WTC11 (cell line): ENCODE data around the gene NUF2. TPM values are rescaled to one million over a fixed set of nuclear protein-coding genes. Genes with fewer than 3 reads are reported as not detected.

ENCODE experiments used
- ATAC-seq: fragments of 200-7000 bp; cut with Tn5 transposase; 2 replicates; pipeline ENCODE4 v1.10.0; 2021; ENCODE audit warnings: mild to moderate bottlenecking, moderate library complexity
- CTCF ChIA-PET: fragments of 300-600 bp; sonication (Branson Sonifier 250); formaldehyde crosslinking; loops from one replicate; lab custom pipeline; 2021; ENCODE audit warnings: antibody characterized with exemption; lab: Charles Lee
- POLR2A ChIA-PET: fragments of 350-600 bp; sonication (Branson Sonifier 250); formaldehyde crosslinking; loops from one replicate; lab custom pipeline; 2021; ENCODE audit warnings: antibody characterized with exemption; lab: Charles Lee
- DNase-seq: peaks from one replicate; pipeline ENCODE4 v3.0.0; 2021; ENCODE audit warnings: low spot score
- H3K27ac Mint-ChIP-seq: 2 replicates; pipeline ENCODE4 v1.8.0; 2021; ENCODE audit warnings: mixed read lengths
- H3K27me3 Mint-ChIP-seq: 2 replicates; pipeline ENCODE4 v1.8.0; 2021; ENCODE audit warnings: low read depth, mild to moderate bottlenecking, moderate library complexity, mixed read lengths
- H3K36me3 Mint-ChIP-seq: 2 replicates; pipeline ENCODE4 v1.8.0; 2021; ENCODE audit warnings: mixed read lengths
- H3K4me1 Mint-ChIP-seq: 2 replicates; pipeline ENCODE4 v1.8.0; 2022; ENCODE audit warnings: mixed read lengths
- H3K4me3 Mint-ChIP-seq: 2 replicates; pipeline ENCODE4 v1.8.0; 2021; ENCODE audit warnings: mild to moderate bottlenecking, moderate library complexity, mixed read lengths
- H3K9me3 Mint-ChIP-seq: 2 replicates; pipeline ENCODE4 v1.8.0; 2021; ENCODE audit warnings: mixed read lengths
- ESRRA ChIP-seq: sonication (generic); formaldehyde crosslinking; IDR thresholded peaks from 2 replicates; pipeline ENCODE4 v1.8.1; 2022; ENCODE audit warnings: mild to moderate bottlenecking, missing genetic modification reagents, borderline replicate concordance
- ETV6 ChIP-seq: sonication (generic); formaldehyde crosslinking; IDR thresholded peaks from 2 replicates; pipeline ENCODE4 v1.8.1; 2022; ENCODE audit warnings: mild to moderate bottlenecking, missing genetic modification reagents
- FOXK1 ChIP-seq: sonication (generic); formaldehyde crosslinking; IDR thresholded peaks from 2 replicates; pipeline ENCODE4 v1.8.0; 2022; ENCODE audit warnings: mild to moderate bottlenecking, moderate library complexity, missing genetic modification reagents
- FOXP1 ChIP-seq: sonication (generic); formaldehyde crosslinking; IDR thresholded peaks from 2 replicates; pipeline ENCODE4 v1.8.0; 2022; ENCODE audit warnings: missing genetic modification reagents, mild to moderate bottlenecking, moderate library complexity, borderline replicate concordance
- JUN ChIP-seq: sonication (generic); formaldehyde crosslinking; IDR thresholded peaks from 2 replicates; pipeline ENCODE4 v1.8.0; 2023; ENCODE audit warnings: mild to moderate bottlenecking, missing genetic modification reagents
- KAT7 ChIP-seq: sonication (generic); formaldehyde crosslinking; IDR thresholded peaks from 2 replicates; pipeline ENCODE4 v1.8.1; 2023; ENCODE audit warnings: missing genetic modification reagents, mild to moderate bottlenecking, borderline replicate concordance
- MXD4 ChIP-seq: fragments of 250-450 bp; sonication (Bioruptor Pico); IDR thresholded peaks from 2 replicates; pipeline ENCODE4 v1.8.0; 2021; ENCODE audit warnings: mild to moderate bottlenecking, moderate library complexity, borderline replicate concordance
- SMAD3 ChIP-seq: sonication (generic); formaldehyde crosslinking; IDR thresholded peaks from 2 replicates; pipeline ENCODE4 v1.8.0; 2022; ENCODE audit warnings: missing genetic modification reagents, mild to moderate bottlenecking, borderline replicate concordance
- SMAD4 ChIP-seq: sonication (generic); formaldehyde crosslinking; IDR thresholded peaks from 2 replicates; pipeline ENCODE4 v1.8.0; 2022; ENCODE audit warnings: mild to moderate bottlenecking, missing genetic modification reagents
- SOX15 ChIP-seq: fragments of 250-450 bp; sonication (Bioruptor Pico); IDR thresholded peaks from 2 replicates; pipeline ENCODE4 v1.9.0; 2021; ENCODE audit warnings: mild to moderate bottlenecking
- TP53 ChIP-seq: sonication (generic); formaldehyde crosslinking; IDR thresholded peaks from 2 replicates; pipeline ENCODE4 v1.8.1; 2023; ENCODE audit warnings: mild to moderate bottlenecking, missing genetic modification reagents
- ZNF219 ChIP-seq: sonication (generic); formaldehyde crosslinking; IDR thresholded peaks from 2 replicates; pipeline ENCODE4 v1.8.0; 2023; ENCODE audit warnings: missing genetic modification reagents, mild to moderate bottlenecking, borderline replicate concordance
- ZNF263 ChIP-seq: sonication (generic); formaldehyde crosslinking; IDR thresholded peaks from 2 replicates; pipeline ENCODE4 v1.8.1; 2022; ENCODE audit warnings: low read depth, mild to moderate bottlenecking, moderate library complexity, missing genetic modification reagents
- total RNA-seq: library from RNA; stranded (reverse); gene quantifications from 3 replicates; pipeline ENCODE4 v1.2.3, GENCODE V29; 2021
- TF ChIP-seq, protein P1 (sequence below): sonication (generic); formaldehyde crosslinking; IDR thresholded peaks from 2 replicates; pipeline ENCODE4 v1.8.1; 2023; ENCODE audit warnings: mild to moderate bottlenecking, moderate library complexity, missing genetic modification reagents
- TF ChIP-seq, protein P2 (sequence below): sonication (generic); formaldehyde crosslinking; IDR thresholded peaks from 2 replicates; pipeline ENCODE4 v1.8.1; 2023; ENCODE audit warnings: mild to moderate bottlenecking, missing genetic modification reagents, moderate library complexity
- TF ChIP-seq, protein P3 (sequence below): sonication (generic); formaldehyde crosslinking; IDR thresholded peaks from 2 replicates; pipeline ENCODE4 v1.8.1; 2023; ENCODE audit warnings: mild to moderate bottlenecking, missing genetic modification reagents
- TF ChIP-seq, protein P4 (sequence below): fragments of 250-450 bp; sonication (Bioruptor Pico); IDR thresholded peaks from 2 replicates; pipeline ENCODE4 v2.1.2; 2022; ENCODE audit warnings: mild to moderate bottlenecking, moderate library complexity
- TF ChIP-seq, protein P5 (sequence below): sonication (generic); formaldehyde crosslinking; conservative IDR thresholded peaks from 2 replicates; pipeline ENCODE4 v1.8.1; 2023; ENCODE audit warnings: mild to moderate bottlenecking, low read depth, missing genetic modification reagents, moderate library complexity
- TF ChIP-seq, protein P6 (sequence below): sonication (generic); formaldehyde crosslinking; IDR thresholded peaks from 2 replicates; pipeline ENCODE4 v1.8.0; 2022; ENCODE audit warnings: mild to moderate bottlenecking, missing genetic modification reagents
- TF ChIP-seq, protein P7 (sequence below): sonication (generic); formaldehyde crosslinking; IDR thresholded peaks from 2 replicates; pipeline ENCODE4 v1.8.1; 2022; ENCODE audit warnings: missing genetic modification reagents, borderline replicate concordance

Gene NUF2
- total RNA-seq, 1 experiment from 2014 or later, result 32.9 TPM

DNA sequence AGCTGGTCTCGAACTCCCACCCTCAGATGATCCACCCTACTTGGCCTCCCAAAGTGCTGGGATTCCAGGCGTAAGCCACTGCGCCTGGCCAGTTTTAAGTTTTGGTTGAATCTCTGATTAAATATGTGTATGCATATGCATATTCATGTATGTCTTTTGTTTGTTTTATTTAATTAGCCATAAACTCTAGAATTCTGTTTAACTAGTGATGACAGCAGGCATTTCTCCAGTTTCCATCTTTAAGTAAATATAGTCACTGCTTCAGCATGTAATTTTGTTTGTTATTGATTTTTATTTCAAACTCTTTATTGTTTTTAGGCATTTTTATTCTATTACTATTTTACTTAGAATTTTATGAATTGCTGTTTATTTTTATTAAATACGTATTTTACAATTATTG is 58.0 kb downstream of the NUF2 start:
- peaks cover 14% of the 10 kb centered on the region for H3K9me3 Mint-ChIP-seq
- POLR2A ChIA-PET, result no interaction called here
- H3K27me3 Mint-ChIP-seq, result no peaks in the 10 kb centered on the region
- H3K36me3 Mint-ChIP-seq, result 0 out of 2 replicates have a peak, but pooled peaks cover 3% of the 10 kb centered on the region
- CTCF ChIA-PET, result no interaction called here
- ATAC-seq (no peak), DNase-seq (no peak)
- TF ChIP-seq ETV6 (no peak), SMAD4 (CRISPR knock-in tag) (no peak), SMAD3 (CRISPR knock-in tag) (no peak)
- TF ChIP-seq, protein P1, sequence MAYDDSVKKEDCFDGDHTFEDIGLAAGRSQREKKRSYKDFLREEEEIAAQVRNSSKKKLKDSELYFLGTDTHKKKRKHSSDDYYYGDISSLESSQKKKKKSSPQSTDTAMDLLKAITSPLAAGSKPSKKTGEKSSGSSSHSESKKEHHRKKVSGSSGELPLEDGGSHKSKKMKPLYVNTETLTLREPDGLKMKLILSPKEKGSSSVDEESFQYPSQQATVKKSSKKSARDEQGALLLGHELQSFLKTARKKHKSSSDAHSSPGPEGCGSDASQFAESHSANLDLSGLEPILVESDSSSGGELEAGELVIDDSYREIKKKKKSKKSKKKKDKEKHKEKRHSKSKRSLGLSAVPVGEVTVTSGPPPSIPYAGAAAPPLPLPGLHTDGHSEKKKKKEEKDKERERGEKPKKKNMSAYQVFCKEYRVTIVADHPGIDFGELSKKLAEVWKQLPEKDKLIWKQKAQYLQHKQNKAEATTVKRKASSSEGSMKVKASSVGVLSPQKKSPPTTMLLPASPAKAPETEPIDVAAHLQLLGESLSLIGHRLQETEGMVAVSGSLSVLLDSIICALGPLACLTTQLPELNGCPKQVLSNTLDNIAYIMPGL, result no peak
- TF ChIP-seq, protein P2, sequence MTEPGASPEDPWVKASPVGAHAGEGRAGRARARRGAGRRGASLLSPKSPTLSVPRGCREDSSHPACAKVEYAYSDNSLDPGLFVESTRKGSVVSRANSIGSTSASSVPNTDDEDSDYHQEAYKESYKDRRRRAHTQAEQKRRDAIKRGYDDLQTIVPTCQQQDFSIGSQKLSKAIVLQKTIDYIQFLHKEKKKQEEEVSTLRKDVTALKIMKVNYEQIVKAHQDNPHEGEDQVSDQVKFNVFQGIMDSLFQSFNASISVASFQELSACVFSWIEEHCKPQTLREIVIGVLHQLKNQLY (CRISPR knock-in tag), result no peak
- no peak overlapping the region for H3K4me3 Mint-ChIP-seq
- H3K27ac Mint-ChIP-seq, result no peak overlapping the region
- no peaks in the 10 kb centered on the region for H3K4me1 Mint-ChIP-seq

DNA sequence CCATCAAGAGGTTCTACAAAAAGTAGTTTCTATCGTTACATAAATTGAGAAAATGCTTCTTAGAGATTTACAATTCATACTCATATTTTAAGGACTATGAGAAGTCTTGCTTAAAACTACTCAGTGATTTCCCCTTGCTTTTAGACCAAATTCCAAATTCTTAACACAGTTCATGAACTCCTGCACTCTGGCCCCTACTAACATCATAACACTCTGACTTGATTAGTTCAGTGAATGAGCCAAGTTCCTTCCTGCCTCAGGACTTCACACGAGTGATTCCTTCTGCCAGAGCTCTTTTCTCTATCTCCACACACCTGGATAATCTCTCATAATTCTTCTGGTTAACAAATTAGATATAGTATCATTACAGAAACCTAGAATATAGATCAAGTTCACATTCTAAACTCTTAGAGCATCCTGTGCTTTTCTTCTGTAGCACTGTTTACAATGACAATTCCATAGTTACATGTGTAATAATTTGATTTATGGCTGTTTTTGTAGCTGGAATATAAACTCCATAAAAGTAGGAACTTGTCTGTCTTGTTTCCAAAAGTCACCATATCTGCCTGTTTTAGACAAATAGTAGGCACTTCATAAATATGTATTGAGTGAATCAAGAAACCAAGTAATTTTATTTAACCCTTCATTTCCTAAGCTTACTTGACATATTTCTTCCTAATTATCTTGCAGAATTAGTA is 59.9 kb downstream of the NUF2 start:
- no peak for ATAC-seq
- CTCF ChIA-PET, result no interaction called here
- peaks cover 8% of the 10 kb centered on the region; the same call in 1 of the 2 replicates for H3K9me3 Mint-ChIP-seq
- no peak for DNase-seq
- POLR2A ChIA-PET, result no interaction called here
- H3K36me3 Mint-ChIP-seq, result no peaks in the 10 kb centered on the region
- no peak overlapping the region for H3K4me3 Mint-ChIP-seq
- H3K4me1 Mint-ChIP-seq, result no peaks in the 10 kb centered on the region
- no peak for TF ChIP-seq JUN (CRISPR knock-in tag)
- no peak for TF ChIP-seq ZNF263 (CRISPR knock-in tag)
- TF ChIP-seq, protein P3, sequence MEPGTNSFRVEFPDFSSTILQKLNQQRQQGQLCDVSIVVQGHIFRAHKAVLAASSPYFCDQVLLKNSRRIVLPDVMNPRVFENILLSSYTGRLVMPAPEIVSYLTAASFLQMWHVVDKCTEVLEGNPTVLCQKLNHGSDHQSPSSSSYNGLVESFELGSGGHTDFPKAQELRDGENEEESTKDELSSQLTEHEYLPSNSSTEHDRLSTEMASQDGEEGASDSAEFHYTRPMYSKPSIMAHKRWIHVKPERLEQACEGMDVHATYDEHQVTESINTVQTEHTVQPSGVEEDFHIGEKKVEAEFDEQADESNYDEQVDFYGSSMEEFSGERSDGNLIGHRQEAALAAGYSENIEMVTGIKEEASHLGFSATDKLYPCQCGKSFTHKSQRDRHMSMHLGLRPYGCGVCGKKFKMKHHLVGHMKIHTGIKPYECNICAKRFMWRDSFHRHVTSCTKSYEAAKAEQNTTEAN (CRISPR knock-in tag), result no peak
- no peak for TF ChIP-seq FOXK1 (CRISPR knock-in tag)
- TF ChIP-seq, protein P4, sequence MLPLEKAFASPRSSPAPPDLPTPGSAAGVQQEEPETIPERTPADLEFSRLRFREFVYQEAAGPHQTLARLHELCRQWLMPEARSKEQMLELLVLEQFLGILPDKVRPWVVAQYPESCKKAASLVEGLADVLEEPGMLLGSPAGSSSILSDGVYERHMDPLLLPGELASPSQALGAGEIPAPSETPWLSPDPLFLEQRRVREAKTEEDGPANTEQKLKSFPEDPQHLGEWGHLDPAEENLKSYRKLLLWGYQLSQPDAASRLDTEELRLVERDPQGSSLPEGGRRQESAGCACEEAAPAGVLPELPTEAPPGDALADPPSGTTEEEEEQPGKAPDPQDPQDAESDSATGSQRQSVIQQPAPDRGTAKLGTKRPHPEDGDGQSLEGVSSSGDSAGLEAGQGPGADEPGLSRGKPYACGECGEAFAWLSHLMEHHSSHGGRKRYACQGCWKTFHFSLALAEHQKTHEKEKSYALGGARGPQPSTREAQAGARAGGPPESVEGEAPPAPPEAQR (CRISPR knock-in tag), result no peak
- no peak for TF ChIP-seq MXD4 (CRISPR knock-in tag)
- no peak for TF ChIP-seq FOXP1 (CRISPR knock-in tag)
- no peak for TF ChIP-seq ZNF219 (CRISPR knock-in tag)
- TF ChIP-seq ESRRA (CRISPR knock-in tag), result no peak
- H3K27ac Mint-ChIP-seq, result no peak overlapping the region
- no peaks in the 10 kb centered on the region for H3K27me3 Mint-ChIP-seq

DNA sequence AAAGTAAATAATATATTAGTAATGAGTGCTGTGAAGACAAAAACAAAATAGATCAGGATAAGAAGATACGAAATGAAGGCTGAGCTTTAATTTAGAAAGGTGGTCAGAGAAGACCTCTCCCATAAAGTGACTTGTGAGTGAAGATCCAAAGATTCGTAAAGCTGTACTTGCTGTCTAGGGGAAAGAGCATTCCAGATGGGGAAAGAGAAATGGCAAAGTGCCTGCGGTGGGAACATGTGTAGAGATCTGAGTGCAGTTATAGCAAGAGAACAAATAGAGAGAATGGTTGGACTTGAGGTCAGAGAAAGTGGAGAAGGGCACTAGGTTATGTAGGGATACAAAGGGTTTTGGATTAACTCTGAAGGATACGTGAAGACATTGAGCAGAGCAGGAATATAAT is 60.6 kb downstream of the NUF2 start:
- Mint-ChIP-seq H3K9me3 (0 out of 2 replicates have a peak, but pooled peaks cover 1% of the 10 kb centered on the region), H3K27ac (no peak overlapping the region), H3K4me3 (no peak overlapping the region), H3K36me3 (no peaks in the 10 kb centered on the region), H3K27me3 (no peaks in the 10 kb centered on the region), H3K4me1 (no peaks in the 10 kb centered on the region)
- DNase-seq, result no peak
- POLR2A ChIA-PET, result no interaction called here
- no peak for ATAC-seq
- CTCF ChIA-PET, result no interaction called here
- TF ChIP-seq, protein P5, sequence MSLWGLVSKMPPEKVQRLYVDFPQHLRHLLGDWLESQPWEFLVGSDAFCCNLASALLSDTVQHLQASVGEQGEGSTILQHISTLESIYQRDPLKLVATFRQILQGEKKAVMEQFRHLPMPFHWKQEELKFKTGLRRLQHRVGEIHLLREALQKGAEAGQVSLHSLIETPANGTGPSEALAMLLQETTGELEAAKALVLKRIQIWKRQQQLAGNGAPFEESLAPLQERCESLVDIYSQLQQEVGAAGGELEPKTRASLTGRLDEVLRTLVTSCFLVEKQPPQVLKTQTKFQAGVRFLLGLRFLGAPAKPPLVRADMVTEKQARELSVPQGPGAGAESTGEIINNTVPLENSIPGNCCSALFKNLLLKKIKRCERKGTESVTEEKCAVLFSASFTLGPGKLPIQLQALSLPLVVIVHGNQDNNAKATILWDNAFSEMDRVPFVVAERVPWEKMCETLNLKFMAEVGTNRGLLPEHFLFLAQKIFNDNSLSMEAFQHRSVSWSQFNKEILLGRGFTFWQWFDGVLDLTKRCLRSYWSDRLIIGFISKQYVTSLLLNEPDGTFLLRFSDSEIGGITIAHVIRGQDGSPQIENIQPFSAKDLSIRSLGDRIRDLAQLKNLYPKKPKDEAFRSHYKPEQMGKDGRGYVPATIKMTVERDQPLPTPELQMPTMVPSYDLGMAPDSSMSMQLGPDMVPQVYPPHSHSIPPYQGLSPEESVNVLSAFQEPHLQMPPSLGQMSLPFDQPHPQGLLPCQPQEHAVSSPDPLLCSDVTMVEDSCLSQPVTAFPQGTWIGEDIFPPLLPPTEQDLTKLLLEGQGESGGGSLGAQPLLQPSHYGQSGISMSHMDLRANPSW (CRISPR knock-in tag), result no peak
- TF ChIP-seq, protein P6, sequence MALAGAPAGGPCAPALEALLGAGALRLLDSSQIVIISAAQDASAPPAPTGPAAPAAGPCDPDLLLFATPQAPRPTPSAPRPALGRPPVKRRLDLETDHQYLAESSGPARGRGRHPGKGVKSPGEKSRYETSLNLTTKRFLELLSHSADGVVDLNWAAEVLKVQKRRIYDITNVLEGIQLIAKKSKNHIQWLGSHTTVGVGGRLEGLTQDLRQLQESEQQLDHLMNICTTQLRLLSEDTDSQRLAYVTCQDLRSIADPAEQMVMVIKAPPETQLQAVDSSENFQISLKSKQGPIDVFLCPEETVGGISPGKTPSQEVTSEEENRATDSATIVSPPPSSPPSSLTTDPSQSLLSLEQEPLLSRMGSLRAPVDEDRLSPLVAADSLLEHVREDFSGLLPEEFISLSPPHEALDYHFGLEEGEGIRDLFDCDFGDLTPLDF (CRISPR knock-in tag), result no peak
- TF ChIP-seq TP53 (CRISPR knock-in tag) (no peak), KAT7 (no peak), ZNF263 (CRISPR knock-in tag) (no peak), SOX15 (CRISPR knock-in tag) (no peak)
- TF ChIP-seq, protein P7, sequence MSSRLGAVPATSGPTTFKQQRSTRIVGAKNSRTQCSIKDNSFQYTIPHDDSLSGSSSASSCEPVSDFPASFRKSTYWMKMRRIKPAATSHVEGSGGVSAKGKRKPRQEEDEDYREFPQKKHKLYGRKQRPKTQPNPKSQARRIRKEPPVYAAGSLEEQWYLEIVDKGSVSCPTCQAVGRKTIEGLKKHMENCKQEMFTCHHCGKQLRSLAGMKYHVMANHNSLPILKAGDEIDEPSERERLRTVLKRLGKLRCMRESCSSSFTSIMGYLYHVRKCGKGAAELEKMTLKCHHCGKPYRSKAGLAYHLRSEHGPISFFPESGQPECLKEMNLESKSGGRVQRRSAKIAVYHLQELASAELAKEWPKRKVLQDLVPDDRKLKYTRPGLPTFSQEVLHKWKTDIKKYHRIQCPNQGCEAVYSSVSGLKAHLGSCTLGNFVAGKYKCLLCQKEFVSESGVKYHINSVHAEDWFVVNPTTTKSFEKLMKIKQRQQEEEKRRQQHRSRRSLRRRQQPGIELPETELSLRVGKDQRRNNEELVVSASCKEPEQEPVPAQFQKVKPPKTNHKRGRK (CRISPR knock-in tag), result no peak
